HEK293 (cell line): ENCODE data around the gene MFSD1.

ENCODE experiments used
- CTCF ChIA-PET: fragments of 350-600 bp; formaldehyde crosslinking; extraction: SDS; loops from one replicate; lab custom pipeline; 2021; ENCODE audit warnings: antibody characterized with exemption; lab: Yijun Ruan, JAX
- POLR2A ChIA-PET: fragments of 300-600 bp; formaldehyde crosslinking; extraction: SDS; loops from one replicate; lab custom pipeline; 2020; ENCODE audit warnings: antibody characterized with exemption, inconsistent platforms; lab: Yijun Ruan, JAX
- H3K27ac ChIP-seq: fragments of 200-500 bp; sonication (Bioruptor generic); 2 replicates; pipeline ENCODE4 v1.5.1; 2014; ENCODE audit warnings: low read depth, low read length, control low read depth, inconsistent platforms; ENCODE audit errors: extremely low read depth
- H3K36me3 ChIP-seq, 2 experiments: fragments of 200-500 bp in 1 of 2; sonication (Bioruptor generic) in 1 of 2; 1 replicate in 1 of 2; 2 replicates in 1 of 2; pipeline ENCODE4 v1.5.1; 2014 to 2017; ENCODE audit warnings: inconsistent platforms in 2 of 2, low read length in 2 of 2; ENCODE audit not compliant: control insufficient read depth in 2 of 2, insufficient read depth in 1 of 2
- H3K4me1 ChIP-seq: fragments of 200-500 bp; sonication (Bioruptor generic); 2 replicates; pipeline ENCODE4 v1.5.1; 2014; ENCODE audit warnings: mild to moderate bottlenecking, low read length, inconsistent platforms; ENCODE audit not compliant: control insufficient read depth, insufficient read depth
- H3K4me3 ChIP-seq: 2 replicates; pipeline ENCODE4 v1.5.1; 2011; ENCODE audit warnings: low read depth, mild to moderate bottlenecking, control low read depth, low read length, moderate library complexity
- H3K9me3 ChIP-seq: fragments of 200-500 bp; sonication (Bioruptor generic); 2 replicates; pipeline ENCODE4 v1.5.1; 2014; ENCODE audit warnings: low read depth, low read length, inconsistent platforms; ENCODE audit not compliant: control insufficient read depth, insufficient read depth
- KLF9 ChIP-seq: fragments of 450-650 bp; formaldehyde crosslinking; IDR thresholded peaks from 2 replicates; pipeline ENCODE4 v1.5.1; 2016; ENCODE audit warnings: missing biosample characterization, missing genetic modification characterization, low read depth
- REPIN1 ChIP-seq: fragments of 450-650 bp; formaldehyde crosslinking; IDR thresholded peaks from 2 replicates; pipeline ENCODE4 v1.5.1; 2017; ENCODE audit warnings: missing biosample characterization, missing genetic modification characterization, low read depth
- SALL2 ChIP-seq: fragments of 450-650 bp; formaldehyde crosslinking; IDR thresholded peaks from 2 replicates; pipeline ENCODE4 v1.5.0; 2017; ENCODE audit warnings: missing biosample characterization, mild to moderate bottlenecking, missing genetic modification characterization, borderline replicate concordance
- ZBTB17 ChIP-seq: fragments of 450-650 bp; formaldehyde crosslinking; IDR thresholded peaks from 2 replicates; pipeline ENCODE4 v1.5.1; 2016; ENCODE audit warnings: missing biosample characterization, missing genetic modification characterization
- ZBTB21 ChIP-seq: fragments of 450-650 bp; formaldehyde crosslinking; IDR thresholded peaks from 2 replicates; pipeline ENCODE4 v1.5.1; 2017; ENCODE audit warnings: missing biosample characterization, missing genetic modification characterization
- ZNF133 ChIP-seq: fragments of 450-650 bp; formaldehyde crosslinking; IDR thresholded peaks from 2 replicates; pipeline ENCODE4 v1.5.1; 2016; ENCODE audit warnings: missing biosample characterization, missing genetic modification characterization
- ZNF16 ChIP-seq: fragments of 450-650 bp; formaldehyde crosslinking; IDR thresholded peaks from 2 replicates; pipeline ENCODE4 v1.5.1; 2016; ENCODE audit warnings: low read depth, missing biosample characterization, missing genetic modification characterization
- ZNF239 ChIP-seq: fragments of 450-650 bp; formaldehyde crosslinking; IDR thresholded peaks from 2 replicates; pipeline ENCODE4 v1.5.1; 2016; ENCODE audit warnings: missing biosample characterization, missing genetic modification characterization
- ZNF292 ChIP-seq: fragments of 450-650 bp; formaldehyde crosslinking; IDR thresholded peaks from 2 replicates; pipeline ENCODE4 v1.5.1; 2016; ENCODE audit warnings: low read depth, missing biosample characterization, missing genetic modification characterization, borderline replicate concordance
- ZNF426 ChIP-seq: fragments of 450-650 bp; formaldehyde crosslinking; IDR thresholded peaks from 2 replicates; pipeline ENCODE4 v1.5.1; 2017; ENCODE audit warnings: missing biosample characterization, missing genetic modification characterization, mild to moderate bottlenecking, inconsistent platforms, moderate library complexity
- ZNF501 ChIP-seq: fragments of 450-650 bp; formaldehyde crosslinking; IDR thresholded peaks from 2 replicates; pipeline ENCODE4 v1.5.1; 2016; ENCODE audit warnings: missing biosample characterization, missing genetic modification characterization
- ZNF664 ChIP-seq: fragments of 450-650 bp; formaldehyde crosslinking; IDR thresholded peaks from 2 replicates; pipeline ENCODE4 v1.5.1; 2016; ENCODE audit warnings: missing biosample characterization, missing genetic modification characterization
- ZNF692 ChIP-seq: fragments of 450-650 bp; formaldehyde crosslinking; IDR thresholded peaks from 2 replicates; pipeline ENCODE4 v1.5.1; 2016; ENCODE audit warnings: missing biosample characterization, missing genetic modification characterization
- ZNF791 ChIP-seq: fragments of 450-650 bp; formaldehyde crosslinking; IDR thresholded peaks from 2 replicates; pipeline ENCODE4 v1.5.1; 2016; ENCODE audit warnings: missing biosample characterization, missing genetic modification characterization
- TF ChIP-seq, protein P1 (sequence below): fragments of 450-650 bp; formaldehyde crosslinking; conservative IDR thresholded peaks from 2 replicates; pipeline ENCODE4 v1.5.1; 2016; ENCODE audit warnings: low read depth, missing biosample characterization, missing genetic modification characterization
- TF ChIP-seq, protein P2 (sequence below): IDR thresholded peaks from 2 replicates; pipeline ENCODE4 v1.6.1; 2011; ENCODE audit warnings: mild to moderate bottlenecking, low read depth, low read length, borderline replicate concordance
- TF ChIP-seq, protein P3 (sequence below): fragments of 450-650 bp; formaldehyde crosslinking; IDR thresholded peaks from 2 replicates; pipeline ENCODE4 v1.5.1; 2017; ENCODE audit warnings: missing biosample characterization, missing genetic modification characterization
- TF ChIP-seq, protein P4 (sequence below): fragments of 450-650 bp; formaldehyde crosslinking; IDR thresholded peaks from 2 replicates; pipeline ENCODE4 v1.5.1; 2017; ENCODE audit warnings: missing biosample characterization, missing genetic modification characterization
- TF ChIP-seq, protein P5 (sequence below): fragments of 450-650 bp; formaldehyde crosslinking; IDR thresholded peaks from 2 replicates; pipeline ENCODE4 v1.5.1; 2017; ENCODE audit warnings: missing biosample characterization, missing genetic modification characterization
- TF ChIP-seq, protein P6 (sequence below): fragments of 450-650 bp; formaldehyde crosslinking; IDR thresholded peaks from 2 replicates; pipeline ENCODE4 v1.5.1; 2016; ENCODE audit warnings: missing biosample characterization, missing genetic modification characterization

Gene MFSD1

DNA sequence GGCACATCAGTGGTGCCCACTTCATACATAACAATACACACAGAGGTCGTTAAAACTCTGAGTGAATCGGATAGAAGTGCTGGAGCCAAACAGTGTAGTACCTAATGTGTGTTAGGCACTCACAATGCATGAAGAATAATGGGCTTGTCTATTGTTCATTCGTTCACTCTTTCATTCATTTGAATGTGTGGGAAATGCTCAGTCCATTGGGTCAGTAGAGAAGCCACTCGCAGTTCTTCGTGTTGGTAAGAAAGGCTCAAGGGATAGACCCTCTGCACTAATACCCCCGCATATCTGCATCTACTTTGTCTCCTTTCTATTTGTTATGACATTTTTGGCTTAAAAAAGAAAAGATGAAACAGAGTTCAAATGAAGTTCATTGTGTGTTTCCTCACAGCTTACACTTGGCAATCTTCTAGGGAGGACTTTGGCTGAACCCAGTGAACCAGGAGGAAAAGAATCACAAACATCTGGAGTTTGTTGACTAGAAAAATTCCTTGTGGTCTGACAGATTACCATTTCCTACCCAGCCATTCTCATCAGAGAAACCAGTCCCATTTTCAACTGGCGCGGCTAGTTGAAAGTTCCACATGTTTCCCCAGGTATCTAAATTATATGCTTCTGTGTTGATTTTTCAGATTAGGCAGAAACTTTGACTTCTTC, 32.8 kb upstream of the MFSD1 start (continued):
- no peak for TF ChIP-seq ZNF692
- no peak for TF ChIP-seq ZBTB21
- TF ChIP-seq ZNF16 (tag by site-specific recombination): no peak

- no peak overlapping the region for H3K27ac ChIP-seq
- H3K4me1 ChIP-seq: no peaks in the 10 kb centered on the region
- TF ChIP-seq ZNF292 (tag by site-specific recombination): no peak
- TF ChIP-seq, protein P1, sequence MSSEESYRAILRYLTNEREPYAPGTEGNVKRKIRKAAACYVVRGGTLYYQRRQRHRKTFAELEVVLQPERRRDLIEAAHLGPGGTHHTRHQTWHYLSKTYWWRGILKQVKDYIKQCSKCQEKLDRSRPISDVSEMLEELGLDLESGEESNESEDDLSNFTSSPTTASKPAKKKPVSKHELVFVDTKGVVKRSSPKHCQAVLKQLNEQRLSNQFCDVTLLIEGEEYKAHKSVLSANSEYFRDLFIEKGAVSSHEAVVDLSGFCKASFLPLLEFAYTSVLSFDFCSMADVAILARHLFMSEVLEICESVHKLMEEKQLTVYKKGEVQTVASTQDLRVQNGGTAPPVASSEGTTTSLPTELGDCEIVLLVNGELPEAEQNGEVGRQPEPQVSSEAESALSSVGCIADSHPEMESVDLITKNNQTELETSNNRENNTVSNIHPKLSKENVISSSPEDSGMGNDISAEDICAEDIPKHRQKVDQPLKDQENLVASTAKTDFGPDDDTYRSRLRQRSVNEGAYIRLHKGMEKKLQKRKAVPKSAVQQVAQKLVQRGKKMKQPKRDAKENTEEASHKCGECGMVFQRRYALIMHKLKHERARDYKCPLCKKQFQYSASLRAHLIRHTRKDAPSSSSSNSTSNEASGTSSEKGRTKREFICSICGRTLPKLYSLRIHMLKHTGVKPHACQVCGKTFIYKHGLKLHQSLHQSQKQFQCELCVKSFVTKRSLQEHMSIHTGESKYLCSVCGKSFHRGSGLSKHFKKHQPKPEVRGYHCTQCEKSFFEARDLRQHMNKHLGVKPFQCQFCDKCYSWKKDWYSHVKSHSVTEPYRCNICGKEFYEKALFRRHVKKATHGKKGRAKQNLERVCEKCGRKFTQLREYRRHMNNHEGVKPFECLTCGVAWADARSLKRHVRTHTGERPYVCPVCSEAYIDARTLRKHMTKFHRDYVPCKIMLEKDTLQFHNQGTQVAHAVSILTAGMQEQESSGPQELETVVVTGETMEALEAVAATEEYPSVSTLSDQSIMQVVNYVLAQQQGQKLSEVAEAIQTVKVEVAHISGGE: no peak
- TF ChIP-seq SALL2: no peak
- TF ChIP-seq, protein P2, sequence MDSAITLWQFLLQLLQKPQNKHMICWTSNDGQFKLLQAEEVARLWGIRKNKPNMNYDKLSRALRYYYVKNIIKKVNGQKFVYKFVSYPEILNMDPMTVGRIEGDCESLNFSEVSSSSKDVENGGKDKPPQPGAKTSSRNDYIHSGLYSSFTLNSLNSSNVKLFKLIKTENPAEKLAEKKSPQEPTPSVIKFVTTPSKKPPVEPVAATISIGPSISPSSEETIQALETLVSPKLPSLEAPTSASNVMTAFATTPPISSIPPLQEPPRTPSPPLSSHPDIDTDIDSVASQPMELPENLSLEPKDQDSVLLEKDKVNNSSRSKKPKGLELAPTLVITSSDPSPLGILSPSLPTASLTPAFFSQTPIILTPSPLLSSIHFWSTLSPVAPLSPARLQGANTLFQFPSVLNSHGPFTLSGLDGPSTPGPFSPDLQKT: no peak
- TF ChIP-seq, protein P3, sequence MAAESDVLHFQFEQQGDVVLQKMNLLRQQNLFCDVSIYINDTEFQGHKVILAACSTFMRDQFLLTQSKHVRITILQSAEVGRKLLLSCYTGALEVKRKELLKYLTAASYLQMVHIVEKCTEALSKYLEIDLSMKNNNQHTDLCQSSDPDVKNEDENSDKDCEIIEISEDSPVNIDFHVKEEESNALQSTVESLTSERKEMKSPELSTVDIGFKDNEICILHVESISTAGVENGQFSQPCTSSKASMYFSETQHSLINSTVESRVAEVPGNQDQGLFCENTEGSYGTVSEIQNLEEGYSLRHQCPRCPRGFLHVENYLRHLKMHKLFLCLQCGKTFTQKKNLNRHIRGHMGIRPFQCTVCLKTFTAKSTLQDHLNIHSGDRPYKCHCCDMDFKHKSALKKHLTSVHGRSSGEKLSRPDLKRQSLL (tag by site-specific recombination): no peak
- TF ChIP-seq, protein P4, sequence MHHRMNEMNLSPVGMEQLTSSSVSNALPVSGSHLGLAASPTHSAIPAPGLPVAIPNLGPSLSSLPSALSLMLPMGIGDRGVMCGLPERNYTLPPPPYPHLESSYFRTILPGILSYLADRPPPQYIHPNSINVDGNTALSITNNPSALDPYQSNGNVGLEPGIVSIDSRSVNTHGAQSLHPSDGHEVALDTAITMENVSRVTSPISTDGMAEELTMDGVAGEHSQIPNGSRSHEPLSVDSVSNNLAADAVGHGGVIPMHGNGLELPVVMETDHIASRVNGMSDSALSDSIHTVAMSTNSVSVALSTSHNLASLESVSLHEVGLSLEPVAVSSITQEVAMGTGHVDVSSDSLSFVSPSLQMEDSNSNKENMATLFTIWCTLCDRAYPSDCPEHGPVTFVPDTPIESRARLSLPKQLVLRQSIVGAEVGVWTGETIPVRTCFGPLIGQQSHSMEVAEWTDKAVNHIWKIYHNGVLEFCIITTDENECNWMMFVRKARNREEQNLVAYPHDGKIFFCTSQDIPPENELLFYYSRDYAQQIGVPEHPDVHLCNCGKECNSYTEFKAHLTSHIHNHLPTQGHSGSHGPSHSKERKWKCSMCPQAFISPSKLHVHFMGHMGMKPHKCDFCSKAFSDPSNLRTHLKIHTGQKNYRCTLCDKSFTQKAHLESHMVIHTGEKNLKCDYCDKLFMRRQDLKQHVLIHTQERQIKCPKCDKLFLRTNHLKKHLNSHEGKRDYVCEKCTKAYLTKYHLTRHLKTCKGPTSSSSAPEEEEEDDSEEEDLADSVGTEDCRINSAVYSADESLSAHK (tag by site-specific recombination): no peak
- no peak for TF ChIP-seq ZNF501 (tag by site-specific recombination)
- TF ChIP-seq ZNF664 (tag by site-specific recombination): no peak
- TF ChIP-seq ZBTB17 (tag by site-specific recombination): no peak
- TF ChIP-seq KLF9 (tag by site-specific recombination): no peak
- TF ChIP-seq ZNF133 (tag by site-specific recombination): no peak
- no peak for TF ChIP-seq REPIN1 (tag by site-specific recombination)
- TF ChIP-seq, protein P5, sequence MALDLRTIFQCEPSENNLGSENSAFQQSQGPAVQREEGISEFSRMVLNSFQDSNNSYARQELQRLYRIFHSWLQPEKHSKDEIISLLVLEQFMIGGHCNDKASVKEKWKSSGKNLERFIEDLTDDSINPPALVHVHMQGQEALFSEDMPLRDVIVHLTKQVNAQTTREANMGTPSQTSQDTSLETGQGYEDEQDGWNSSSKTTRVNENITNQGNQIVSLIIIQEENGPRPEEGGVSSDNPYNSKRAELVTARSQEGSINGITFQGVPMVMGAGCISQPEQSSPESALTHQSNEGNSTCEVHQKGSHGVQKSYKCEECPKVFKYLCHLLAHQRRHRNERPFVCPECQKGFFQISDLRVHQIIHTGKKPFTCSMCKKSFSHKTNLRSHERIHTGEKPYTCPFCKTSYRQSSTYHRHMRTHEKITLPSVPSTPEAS (tag by site-specific recombination): no peak
- TF ChIP-seq ZNF239 (tag by site-specific recombination): no peak
- TF ChIP-seq ZNF791 (tag by site-specific recombination): no peak
- no peak for TF ChIP-seq ZNF426 (tag by site-specific recombination)
- TF ChIP-seq, protein P6, sequence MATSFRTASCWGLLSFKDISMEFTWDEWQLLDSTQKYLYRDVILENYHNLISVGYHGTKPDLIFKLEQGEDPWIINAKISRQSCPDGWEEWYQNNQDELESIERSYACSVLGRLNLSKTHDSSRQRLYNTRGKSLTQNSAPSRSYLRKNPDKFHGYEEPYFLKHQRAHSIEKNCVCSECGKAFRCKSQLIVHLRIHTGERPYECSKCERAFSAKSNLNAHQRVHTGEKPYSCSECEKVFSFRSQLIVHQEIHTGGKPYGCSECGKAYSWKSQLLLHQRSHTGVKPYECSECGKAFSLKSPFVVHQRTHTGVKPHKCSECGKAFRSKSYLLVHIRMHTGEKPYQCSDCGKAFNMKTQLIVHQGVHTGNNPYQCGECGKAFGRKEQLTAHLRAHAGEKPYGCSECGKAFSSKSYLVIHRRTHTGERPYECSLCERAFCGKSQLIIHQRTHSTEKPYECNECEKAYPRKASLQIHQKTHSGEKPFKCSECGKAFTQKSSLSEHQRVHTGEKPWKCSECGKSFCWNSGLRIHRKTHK (tag by site-specific recombination): no peak
- ChIA-PET POLR2A (no interaction called here), CTCF (no interaction called here)
- no peaks in the 10 kb centered on the region for H3K36me3 ChIP-seq
- H3K4me3 ChIP-seq: no peak overlapping the region
- H3K9me3 ChIP-seq: no peaks in the 10 kb centered on the region
Observed at GRCh38 chr3:158769549-158769948, 32.3 kb upstream of the MFSD1 start.
